ENCODE data around the gene RIPK3.
A peak's percentile ranks its signal among the peaks of the same experiment; 100 is the strongest.

RIPK3 gene

DNA sequence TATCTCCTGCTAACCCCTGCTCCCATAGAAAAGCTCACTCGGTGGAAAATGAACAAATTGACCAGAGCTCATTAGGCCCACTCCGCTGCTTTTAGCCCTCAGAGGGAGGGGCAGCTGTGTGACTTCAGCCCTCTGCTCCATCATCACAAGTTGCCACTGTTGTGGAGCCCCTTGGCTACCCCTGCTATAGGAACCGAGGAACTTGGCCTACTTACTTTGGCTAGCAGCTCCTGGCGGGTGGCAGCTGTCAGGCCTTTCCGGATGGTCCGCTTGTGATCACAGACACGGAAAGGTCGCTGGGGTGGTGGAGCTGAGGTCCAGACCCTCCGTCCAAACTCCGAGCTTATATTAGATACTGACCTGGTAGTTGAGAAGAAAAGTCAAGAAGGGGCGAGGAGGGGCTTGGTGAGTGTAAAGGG lies 32.6 kb downstream of the RIPK3 start:
- TF ChIP-seq, protein P1, sequence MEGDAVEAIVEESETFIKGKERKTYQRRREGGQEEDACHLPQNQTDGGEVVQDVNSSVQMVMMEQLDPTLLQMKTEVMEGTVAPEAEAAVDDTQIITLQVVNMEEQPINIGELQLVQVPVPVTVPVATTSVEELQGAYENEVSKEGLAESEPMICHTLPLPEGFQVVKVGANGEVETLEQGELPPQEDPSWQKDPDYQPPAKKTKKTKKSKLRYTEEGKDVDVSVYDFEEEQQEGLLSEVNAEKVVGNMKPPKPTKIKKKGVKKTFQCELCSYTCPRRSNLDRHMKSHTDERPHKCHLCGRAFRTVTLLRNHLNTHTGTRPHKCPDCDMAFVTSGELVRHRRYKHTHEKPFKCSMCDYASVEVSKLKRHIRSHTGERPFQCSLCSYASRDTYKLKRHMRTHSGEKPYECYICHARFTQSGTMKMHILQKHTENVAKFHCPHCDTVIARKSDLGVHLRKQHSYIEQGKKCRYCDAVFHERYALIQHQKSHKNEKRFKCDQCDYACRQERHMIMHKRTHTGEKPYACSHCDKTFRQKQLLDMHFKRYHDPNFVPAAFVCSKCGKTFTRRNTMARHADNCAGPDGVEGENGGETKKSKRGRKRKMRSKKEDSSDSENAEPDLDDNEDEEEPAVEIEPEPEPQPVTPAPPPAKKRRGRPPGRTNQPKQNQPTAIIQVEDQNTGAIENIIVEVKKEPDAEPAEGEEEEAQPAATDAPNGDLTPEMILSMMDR (IDR thresholded peaks at IDR 0.05; ENCODE audit: low read depth, low read length): no peak
- H3K4me3 ChIP-seq (ENCODE audit: low read depth, low read length): no peak overlapping the region

DNA sequence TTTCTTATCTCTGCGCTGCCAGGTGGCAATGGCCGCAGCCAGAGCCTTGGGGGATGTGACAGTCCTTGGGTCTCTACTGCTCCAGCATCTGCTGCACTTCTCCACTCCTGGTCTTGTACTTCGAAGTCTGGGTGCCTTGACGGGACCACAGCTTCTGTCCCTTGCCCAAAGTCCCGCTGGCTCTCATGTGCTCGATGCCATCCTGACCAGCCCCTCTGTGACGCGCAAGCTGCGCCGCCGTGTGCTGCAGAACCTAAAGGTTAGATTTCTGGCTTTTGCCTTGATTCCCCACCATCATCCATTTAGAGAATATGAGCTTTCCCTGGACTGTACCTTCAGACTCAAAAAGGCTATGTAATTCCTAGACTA lies 35.8 kb downstream of the RIPK3 start:
- TF ChIP-seq, protein P1 (IDR thresholded peaks at IDR 0.05; ENCODE audit: low read depth, low read length): no peak
- no peak overlapping the region for H3K4me3 ChIP-seq (ENCODE audit: low read depth, low read length)

DNA sequence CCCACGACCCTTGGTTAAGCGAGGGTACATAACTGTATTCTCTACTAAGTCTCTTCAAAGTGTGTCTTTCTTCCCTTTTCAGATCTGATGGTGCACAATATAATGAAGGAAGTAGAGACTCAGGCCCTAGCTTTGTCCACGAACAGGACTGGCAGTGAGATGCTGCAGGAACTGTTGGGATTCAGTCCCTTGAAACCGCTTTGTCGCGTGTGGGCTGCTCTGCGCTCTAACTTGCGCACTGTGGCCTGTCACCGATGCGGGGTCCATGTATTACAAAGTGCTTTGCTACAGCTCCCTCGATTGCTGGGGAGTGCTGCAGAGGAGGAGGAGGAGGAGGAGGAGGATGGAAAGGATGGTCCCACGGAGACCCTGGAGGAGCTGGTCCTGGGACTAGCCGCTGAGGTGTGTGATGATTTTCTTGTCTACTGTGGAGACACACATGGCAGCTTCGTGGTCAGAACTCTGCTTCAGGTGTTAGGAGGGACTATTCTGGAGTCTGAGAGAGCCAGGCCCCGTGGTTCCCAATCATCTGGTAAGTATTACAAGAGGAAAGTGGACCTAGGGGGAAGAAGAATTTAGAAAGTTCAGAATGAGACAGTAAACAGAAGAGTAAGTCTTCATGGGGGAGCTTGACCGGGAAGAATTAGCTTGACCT lies 39.3 kb downstream of the RIPK3 start:
- TF ChIP-seq, protein P1 (IDR thresholded peaks at IDR 0.05; ENCODE audit: low read depth, low read length): no peak
- H3K4me3 ChIP-seq (ENCODE audit: low read depth, low read length): peak overlapping the region; percentile 96

DNA sequence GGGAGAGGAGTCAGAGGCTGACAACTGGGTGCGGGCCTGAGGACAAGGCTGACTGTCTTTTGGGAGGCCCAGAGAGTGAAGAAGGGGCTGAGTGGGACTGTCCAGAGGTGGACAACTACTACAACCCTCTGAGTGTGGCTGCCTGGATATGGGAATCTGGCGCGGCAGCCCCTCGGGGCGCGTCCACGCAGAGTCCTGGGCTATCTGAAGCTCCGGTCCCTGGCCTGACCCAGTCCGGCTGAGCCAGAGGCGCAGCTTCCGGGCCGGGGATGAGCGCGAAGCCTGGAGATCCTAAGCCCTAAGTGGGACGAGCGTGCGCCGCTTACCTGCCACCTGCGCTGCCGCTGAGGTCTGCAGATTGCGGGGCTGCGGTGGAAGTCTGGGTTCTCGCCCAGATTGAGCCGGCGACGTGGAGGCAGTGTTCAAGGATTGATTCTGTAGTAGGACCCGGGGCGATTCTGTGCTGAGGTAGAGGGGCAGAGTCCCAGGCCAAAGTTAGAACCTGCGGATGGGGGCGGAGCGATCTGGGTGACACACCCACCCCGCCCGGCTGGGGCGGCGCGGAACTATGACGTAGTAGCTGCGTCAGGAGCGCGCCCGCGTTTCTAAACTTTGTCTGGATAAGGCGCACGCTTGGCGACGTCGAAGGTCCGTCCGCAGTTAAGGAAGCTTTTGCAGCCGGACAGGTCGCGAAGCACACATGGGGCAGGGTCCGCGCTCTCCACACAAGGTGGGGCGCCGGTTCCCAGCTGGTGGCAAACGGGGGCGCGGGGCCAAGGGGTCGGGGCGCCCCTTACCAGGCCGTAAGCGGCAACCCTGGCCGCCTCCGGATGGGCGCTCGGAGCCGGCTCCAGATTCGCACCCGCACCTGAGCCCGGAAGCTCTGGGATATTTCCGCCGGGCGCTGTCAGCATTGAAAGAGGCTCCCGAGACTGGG lies 40.3 kb downstream of the RIPK3 start, which contains the start of the genes DHRS1 and NOP9:
Gene DHRS1 (minus strand): TSS at position 526 of the 937 bp plus-strand sequence. CDS start 674 bp downstream, outside the sequence.
Gene NOP9 (plus strand): TSS at position 596 of the 937 bp plus-strand sequence. CDS start 105 bp downstream, at position 701.
- H3K4me3 ChIP-seq (ENCODE audit: low read depth, low read length): peak within 1 kb of the TSS; percentile 96
- TF ChIP-seq, protein P1 (IDR thresholded peaks at IDR 0.05; ENCODE audit: low read depth, low read length): no peak

DNA sequence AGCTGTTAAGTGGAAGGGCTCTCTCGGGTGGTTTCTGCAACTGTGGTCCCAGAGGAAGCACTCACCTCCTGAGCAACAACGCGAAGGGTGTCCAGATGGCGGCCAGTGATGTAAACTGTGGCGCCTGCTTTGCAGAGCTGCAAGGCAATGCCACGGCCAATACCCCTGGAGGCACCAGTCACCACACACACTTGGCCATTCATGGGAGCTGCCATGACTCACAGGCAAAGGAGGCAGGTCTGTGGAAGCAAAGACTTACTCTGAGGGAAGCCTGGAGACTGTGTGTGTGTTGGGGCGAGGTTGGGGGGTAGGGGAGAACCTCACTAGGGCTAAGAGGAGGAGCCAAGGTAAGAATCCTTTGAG lies 40.9 kb downstream of the RIPK3 start:
- peak overlapping the region; percentile 96 for H3K4me3 ChIP-seq (ENCODE audit: low read depth, low read length)
- TF ChIP-seq, protein P1 (IDR thresholded peaks at IDR 0.05; ENCODE audit: low read depth, low read length): no peak

DNA sequence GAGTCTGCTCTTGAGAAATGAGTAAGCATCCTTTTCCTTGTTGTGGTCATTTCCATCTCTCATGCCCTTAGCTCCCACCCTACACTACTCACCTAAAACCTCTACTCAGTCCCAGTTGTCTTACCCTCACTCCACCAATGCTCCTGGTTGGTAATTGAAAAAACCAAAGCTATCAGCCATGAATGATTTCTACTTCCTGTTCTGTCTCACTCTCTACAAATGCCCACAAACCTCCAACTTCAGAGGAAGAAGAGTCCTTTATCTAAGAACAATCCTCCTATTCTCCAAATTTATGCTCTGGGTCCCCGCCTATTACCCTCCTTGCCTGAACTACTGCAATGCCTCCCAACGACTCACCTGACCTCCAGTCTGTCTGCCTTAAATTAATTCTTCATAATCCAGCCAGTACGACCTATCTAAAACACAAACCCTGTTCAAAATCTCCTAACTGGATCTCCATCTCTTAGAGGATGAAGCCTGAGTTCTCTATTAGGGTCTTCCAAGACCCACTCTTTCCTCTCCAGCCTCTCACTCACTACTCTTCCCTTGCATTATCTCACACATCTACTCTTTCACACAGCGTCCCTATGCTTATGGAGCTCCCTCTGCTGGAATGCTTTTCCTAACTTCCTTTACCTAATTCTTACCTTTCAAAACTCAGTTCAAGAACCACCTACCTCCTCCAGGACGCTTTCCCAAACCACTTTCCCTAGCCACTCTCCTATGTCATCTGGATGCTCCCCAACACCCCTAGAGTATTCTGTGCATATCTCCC lies 42.4 kb downstream of the RIPK3 start:
- H3K4me3 ChIP-seq (ENCODE audit: low read depth, low read length): no peak overlapping the region
- TF ChIP-seq, protein P1 (IDR thresholded peaks at IDR 0.05; ENCODE audit: low read depth, low read length): peak; percentile 21; the same call in 1 of the 2 replicates
